Measurements from ENCODE around the gene ACSL6.

DNA sequence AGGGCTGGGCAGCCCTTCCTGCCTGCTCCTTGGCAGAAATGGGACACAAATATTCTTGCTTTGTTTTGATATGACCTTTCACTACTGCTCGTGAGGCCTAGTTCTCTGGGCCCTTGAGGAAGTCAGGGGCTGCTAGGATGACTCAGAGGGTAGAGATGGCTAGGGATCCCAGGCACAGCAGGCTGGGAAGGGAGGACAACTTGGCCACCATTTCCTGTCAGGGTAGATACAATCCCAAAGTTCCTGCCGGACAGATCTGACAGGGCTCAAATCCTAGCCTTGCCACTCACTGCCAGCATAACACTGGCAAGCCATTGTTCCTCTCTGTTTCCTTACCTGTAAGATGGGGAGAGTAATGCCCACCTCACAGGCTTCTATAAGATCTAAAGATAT lies 34.2 kb downstream of the ACSL6 start:
- TF ChIP-seq, protein P1, sequence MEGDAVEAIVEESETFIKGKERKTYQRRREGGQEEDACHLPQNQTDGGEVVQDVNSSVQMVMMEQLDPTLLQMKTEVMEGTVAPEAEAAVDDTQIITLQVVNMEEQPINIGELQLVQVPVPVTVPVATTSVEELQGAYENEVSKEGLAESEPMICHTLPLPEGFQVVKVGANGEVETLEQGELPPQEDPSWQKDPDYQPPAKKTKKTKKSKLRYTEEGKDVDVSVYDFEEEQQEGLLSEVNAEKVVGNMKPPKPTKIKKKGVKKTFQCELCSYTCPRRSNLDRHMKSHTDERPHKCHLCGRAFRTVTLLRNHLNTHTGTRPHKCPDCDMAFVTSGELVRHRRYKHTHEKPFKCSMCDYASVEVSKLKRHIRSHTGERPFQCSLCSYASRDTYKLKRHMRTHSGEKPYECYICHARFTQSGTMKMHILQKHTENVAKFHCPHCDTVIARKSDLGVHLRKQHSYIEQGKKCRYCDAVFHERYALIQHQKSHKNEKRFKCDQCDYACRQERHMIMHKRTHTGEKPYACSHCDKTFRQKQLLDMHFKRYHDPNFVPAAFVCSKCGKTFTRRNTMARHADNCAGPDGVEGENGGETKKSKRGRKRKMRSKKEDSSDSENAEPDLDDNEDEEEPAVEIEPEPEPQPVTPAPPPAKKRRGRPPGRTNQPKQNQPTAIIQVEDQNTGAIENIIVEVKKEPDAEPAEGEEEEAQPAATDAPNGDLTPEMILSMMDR (IDR thresholded peaks at IDR 0.05), result no peak
- TF ChIP-seq ZFX (IDR thresholded peaks at IDR 0.05; ENCODE audit: borderline replicate concordance), result no peak
